ENCODE measurements around the gene C10orf67.

Gene C10orf67

DNA sequence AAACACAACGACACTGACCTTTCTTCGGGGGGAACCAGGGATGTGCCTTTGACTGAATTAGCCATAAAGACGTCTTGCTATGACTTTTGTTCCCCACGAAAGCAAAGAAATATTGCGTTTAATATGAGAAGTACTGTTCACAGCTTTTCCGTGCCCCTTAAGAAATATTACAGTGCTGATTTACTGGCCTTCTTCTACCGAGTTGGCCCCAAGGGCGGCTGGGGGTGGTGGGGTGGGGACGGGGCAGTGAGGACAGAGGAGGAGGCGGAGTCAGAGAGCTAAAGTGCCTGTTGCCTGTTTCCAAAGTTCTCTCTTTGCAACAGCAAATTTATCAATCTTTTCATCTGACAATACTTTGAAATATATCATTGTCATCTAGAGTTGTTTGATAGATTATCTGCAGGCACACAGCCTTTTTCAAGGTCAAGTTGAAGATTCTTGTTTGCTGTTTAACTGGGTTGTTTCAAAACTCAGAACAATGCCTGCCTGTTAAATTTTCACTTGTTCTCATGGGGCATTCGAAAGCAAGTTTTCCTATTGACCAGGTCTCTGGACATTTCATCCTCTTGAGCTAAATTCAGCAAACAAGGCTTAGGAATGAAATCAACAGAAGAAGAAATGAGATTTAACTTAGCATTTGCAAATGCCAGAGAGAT is 143.5 kb downstream of the C10orf67 start:
- DNase-seq = no peak
- Histone ChIP-seq H3K4me1 (no peaks in the 10 kb centered on the region), H3K27me3 (peaks cover 87% of the 10 kb centered on the region), H3K9me3 (no peaks in the 10 kb centered on the region), H3K4me3 (ENCODE audit: low read depth, low read length) (no peak overlapping the region), H3K36me3 (no peaks in the 10 kb centered on the region)
- TF ChIP-seq, protein P1, sequence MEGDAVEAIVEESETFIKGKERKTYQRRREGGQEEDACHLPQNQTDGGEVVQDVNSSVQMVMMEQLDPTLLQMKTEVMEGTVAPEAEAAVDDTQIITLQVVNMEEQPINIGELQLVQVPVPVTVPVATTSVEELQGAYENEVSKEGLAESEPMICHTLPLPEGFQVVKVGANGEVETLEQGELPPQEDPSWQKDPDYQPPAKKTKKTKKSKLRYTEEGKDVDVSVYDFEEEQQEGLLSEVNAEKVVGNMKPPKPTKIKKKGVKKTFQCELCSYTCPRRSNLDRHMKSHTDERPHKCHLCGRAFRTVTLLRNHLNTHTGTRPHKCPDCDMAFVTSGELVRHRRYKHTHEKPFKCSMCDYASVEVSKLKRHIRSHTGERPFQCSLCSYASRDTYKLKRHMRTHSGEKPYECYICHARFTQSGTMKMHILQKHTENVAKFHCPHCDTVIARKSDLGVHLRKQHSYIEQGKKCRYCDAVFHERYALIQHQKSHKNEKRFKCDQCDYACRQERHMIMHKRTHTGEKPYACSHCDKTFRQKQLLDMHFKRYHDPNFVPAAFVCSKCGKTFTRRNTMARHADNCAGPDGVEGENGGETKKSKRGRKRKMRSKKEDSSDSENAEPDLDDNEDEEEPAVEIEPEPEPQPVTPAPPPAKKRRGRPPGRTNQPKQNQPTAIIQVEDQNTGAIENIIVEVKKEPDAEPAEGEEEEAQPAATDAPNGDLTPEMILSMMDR (IDR thresholded peaks at IDR 0.05; ENCODE audit: low read depth, low read length) = no peak

DNA sequence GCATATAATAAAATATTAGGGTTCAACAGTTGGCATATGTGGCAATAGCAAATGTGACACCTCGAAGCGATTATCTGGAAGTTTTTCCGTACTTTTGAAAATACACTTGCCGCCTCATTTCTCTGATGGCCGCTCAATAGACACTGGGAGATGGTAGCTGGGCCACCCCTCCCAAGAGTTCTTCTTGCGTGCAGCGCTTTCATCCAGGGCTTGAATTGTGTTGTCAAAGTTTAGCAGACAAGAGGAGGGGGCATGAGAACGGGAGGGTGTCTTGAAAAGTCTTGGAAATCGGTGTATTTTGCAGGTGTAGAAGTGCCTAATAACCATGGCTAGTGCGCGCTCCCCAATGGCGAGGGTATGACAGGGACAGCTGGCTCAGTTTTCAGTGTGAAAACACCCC is 144.0 kb downstream of the C10orf67 start:
- Histone ChIP-seq H3K4me3 (ENCODE audit: low read depth, low read length) (no peak overlapping the region), H3K9me3 (no peaks in the 10 kb centered on the region), H3K4me1 (no peaks in the 10 kb centered on the region), H3K27me3 (peaks cover 92% of the 10 kb centered on the region), H3K36me3 (no peaks in the 10 kb centered on the region)
- TF ChIP-seq, protein P1 (IDR thresholded peaks at IDR 0.05; ENCODE audit: low read depth, low read length) = no peak
- no peak for DNase-seq

DNA sequence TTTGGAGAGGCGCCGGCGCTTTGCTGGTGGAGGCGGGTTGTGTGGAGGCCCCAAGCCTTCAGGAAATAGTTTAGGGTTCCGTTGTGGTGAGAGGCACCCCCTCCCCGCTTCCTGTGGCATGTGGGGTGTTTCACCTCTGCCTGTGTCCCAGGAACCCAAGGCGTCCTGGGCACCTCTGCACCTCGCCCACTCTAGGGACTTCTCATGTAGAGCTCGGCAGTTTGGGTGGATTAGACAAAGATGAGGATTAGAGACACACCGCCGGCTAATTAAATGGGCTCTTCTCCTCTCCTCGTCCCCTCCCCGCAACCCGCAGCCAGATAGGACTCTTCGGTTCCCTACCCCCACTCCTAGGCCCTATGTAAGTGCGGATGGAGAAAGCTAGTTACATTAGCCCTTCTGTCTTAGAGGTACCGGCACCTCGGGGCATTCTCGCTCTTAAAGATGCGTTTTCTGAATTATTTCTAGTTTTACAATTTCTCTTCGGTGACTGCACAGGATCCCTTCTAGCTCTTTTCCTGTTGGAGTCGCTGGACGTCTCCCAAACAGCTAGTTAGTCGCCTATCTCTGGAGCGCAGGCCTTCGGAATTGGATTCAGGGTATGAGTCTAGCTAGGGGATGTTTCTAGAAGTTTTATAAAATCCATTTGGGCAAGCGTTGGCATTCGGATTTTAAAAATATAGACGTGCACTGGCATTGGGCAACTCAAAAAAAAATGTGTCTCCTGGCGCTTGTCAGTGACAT is 144.7 kb downstream of the C10orf67 start:
- Histone ChIP-seq H3K27me3 (peaks cover 96% of the 10 kb centered on the region), H3K9me3 (no peaks in the 10 kb centered on the region), H3K4me1 (no peaks in the 10 kb centered on the region), H3K36me3 (no peaks in the 10 kb centered on the region), H3K4me3 (ENCODE audit: low read depth, low read length) (no peak overlapping the region)
- TF ChIP-seq, protein P1 (IDR thresholded peaks at IDR 0.05; ENCODE audit: low read depth, low read length) = no peak
- DNase-seq = no peak

DNA sequence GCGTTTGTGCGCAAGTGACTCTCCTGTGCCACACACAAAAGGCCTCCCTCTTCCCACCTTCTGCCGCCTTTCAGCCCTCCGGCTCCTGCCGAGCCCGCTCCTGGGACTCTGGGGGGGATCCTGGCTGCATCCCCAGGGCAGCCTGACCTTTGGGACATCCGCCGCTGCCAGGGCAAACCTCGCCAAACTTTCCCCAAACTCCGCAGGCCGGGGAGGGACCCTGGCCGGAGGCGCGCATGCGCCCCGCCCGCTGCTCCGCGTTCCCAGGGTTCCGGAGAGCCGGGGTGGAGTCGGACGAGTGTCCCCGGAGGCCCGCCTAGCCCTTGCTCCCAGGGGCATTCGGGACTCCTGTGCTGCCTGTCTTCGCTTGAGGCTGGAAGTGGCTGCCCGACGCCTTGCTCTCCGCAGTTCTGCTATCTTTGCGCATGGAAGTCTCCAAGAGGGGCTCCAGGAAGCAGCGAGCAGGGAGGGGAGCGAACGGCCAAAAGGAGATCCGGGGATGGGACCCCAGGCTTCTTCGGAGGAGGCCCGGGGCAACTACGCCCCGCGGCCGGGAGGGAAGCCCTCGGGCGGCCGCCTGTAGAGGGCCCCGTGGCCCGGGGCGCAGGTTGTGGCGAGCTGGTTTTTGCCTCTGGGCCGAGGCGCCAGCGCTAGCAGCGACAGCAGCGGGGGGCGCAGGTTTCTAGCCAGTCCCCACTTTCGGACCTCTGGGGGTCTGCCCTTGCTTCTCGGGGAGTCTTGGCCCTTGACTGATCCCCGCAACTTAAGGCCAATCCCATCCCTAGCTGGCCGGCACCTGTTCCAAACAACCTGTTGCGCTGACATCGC is 145.4 kb downstream of the C10orf67 start:
- H3K4me1 ChIP-seq = no peaks in the 10 kb centered on the region
- TF ChIP-seq, protein P1 (IDR thresholded peaks at IDR 0.05; ENCODE audit: low read depth, low read length) = no peak
- H3K27me3 ChIP-seq = peaks cover 96% of the 10 kb centered on the region
- no peak overlapping the region for H3K4me3 ChIP-seq (ENCODE audit: low read depth, low read length)
- H3K9me3 ChIP-seq = no peaks in the 10 kb centered on the region
- H3K36me3 ChIP-seq = no peaks in the 10 kb centered on the region
- DNase-seq = no peak

DNA sequence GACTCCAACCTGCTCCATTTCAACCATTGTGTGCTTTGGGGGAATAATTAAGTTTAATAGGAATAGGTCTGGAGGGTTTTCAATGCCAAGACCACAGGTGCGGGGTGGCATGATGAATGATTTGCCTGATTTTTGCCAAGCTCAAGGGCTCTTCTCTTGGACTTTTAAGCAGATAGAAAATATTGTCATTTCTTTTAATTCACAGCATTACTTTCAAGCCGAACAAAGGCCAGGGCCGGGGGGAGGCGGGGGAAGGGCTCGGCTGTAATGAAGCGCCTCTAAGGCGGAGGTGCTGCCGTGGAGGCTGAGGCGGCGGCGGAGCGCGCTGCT is 146.0 kb downstream of the C10orf67 start:
- TF ChIP-seq, protein P1 (IDR thresholded peaks at IDR 0.05; ENCODE audit: low read depth, low read length) = no peak
- DNase-seq = no peak

More for the DNA sequence above, 146.0 kb downstream of the C10orf67 start:
- Histone ChIP-seq H3K36me3 (no peaks in the 10 kb centered on the region), H3K9me3 (no peaks in the 10 kb centered on the region), H3K27me3 (peaks cover 96% of the 10 kb centered on the region), H3K4me1 (no peaks in the 10 kb centered on the region), H3K4me3 (ENCODE audit: low read depth, low read length) (no peak overlapping the region)

Data from BE2C (cell line).